Measurements from ENCODE around the gene ADAD1.

- TF ChIP-seq CTCF (IDR thresholded peaks at IDR 0.05): no peak
- TF ChIP-seq POLR2A (IDR thresholded peaks at IDR 0.05): no peak
Observed at GRCh38 chr4:122434285-122434684, 55.5 kb downstream of the ADAD1 start.

Measured in uterus (tissue), 2 donors.